Tibial nerve (tissue), 4 donors: Measurements from ENCODE around the gene AMOTL2.

Experiments used
- CTCF ChIP-seq, 5 experiments: fragments of 200-600 bp in 3 of 5; fragments of 450-650 bp in 2 of 5; sonication (generic) in 3 of 5; IDR thresholded peaks; one replicate each; pipeline ENCODE4 v1.5.1; 2016 to 2019; ENCODE audit warnings: antibody characterized with exemption in 5 of 5, mild to moderate bottlenecking in 3 of 5, moderate library complexity in 2 of 5
- EP300 ChIP-seq, 2 donors: sonication (generic); formaldehyde crosslinking; IDR thresholded peaks; one replicate each; pipeline ENCODE4 v1.6.1; 2017; ENCODE audit warnings: antibody characterized with exemption in 2 of 2, mild to moderate bottlenecking in 1 of 2

- TF ChIP-seq CTCF (IDR thresholded peaks at IDR 0.05) (no peak), EP300 (IDR thresholded peaks at IDR 0.05) (no peak)
Observed at GRCh38 chr3:134363381-134363755, 10.9 kb downstream of the AMOTL2 start.
